CD4-positive, alpha-beta T cell treated with Interleukin-12 subunit alpha and Interleukin-12 subunit beta, for 1 hour (primary cell): Measurements from ENCODE around the gene IQCB1.
"Not testable (repeated sequence)": the region's sequence is repeated elsewhere in the genome, so short reads cannot be mapped to it uniquely, and the experiment has no call there.

ENCODE experiments used
- DNase-seq: peaks from one replicate; pipeline ENCODE4 v3.0.0-alpha.2; 2020

The IQCB1 gene, protein sequence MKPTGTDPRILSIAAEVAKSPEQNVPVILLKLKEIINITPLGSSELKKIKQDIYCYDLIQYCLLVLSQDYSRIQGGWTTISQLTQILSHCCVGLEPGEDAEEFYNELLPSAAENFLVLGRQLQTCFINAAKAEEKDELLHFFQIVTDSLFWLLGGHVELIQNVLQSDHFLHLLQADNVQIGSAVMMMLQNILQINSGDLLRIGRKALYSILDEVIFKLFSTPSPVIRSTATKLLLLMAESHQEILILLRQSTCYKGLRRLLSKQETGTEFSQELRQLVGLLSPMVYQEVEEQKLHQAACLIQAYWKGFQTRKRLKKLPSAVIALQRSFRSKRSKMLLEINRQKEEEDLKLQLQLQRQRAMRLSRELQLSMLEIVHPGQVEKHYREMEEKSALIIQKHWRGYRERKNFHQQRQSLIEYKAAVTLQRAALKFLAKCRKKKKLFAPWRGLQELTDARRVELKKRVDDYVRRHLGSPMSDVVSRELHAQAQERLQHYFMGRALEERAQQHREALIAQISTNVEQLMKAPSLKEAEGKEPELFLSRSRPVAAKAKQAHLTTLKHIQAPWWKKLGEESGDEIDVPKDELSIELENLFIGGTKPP

DNA sequence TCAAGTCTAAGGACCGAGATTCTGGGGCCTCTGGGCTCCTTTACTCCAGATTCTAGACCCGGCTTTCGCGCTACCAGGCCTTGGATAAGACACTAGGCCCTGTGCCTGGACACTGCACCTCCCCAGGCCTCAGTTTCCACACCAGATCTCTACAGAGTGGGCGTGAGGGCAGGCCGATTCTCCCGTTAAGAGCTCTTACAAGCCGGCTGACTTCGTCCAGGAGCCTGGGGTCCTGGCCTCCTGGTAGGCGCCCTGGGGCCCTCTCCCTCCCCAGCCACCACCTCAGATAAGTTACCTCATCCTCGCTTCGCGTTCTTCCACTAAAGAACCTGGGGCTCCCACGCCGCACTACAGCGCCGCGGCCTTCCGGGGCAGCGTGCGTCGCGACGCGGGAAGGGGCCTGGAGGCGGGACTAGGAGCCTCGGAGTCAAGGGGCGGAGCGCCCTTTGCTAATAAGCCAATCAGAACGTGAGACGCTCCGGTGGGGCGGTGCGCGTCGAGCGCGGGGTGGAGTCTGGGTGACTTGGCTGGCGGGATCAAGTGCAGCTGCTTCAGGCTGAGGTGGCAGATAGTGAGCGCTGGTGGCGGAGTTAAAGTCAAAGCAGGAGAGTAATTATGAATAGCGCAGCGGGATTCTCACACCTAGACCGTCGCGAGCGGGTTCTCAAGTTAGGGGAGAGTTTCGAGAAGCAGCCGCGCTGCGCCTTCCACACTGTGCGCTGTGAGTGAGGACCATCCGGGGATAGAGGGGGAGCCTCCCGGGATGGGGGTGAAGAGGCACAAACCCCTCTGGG, at the start of gene IQCB1, which contains the start of gene EAF2:
TSS of gene IQCB1 (minus strand) at position 390 of the 794 bp plus-strand sequence. CDS start 6,100 bp downstream, outside the sequence.
TSS of gene EAF2 (plus strand) at position 539 of the 794 bp plus-strand sequence. CDS start at position 616, 77 bp downstream.
- DNase-seq = peak; percentile 98

DNA sequence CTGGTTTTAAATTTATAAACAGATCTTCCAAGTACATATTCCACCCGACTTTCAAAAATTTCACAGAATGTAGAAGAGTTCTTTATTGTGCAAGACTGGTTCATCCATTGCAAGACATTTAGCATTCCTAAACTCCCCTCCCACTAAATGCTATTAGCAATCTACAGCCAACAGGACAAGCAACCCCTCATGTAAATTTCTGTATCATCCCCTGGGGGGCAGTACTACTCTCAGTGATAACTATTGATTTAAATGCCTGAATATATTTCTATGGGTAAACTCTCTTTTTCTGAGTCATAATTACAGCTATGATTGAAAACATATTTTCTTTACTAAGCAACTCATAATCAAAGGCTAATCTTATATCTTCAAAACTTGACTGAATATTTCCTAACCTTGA, 48.6 kb upstream of the IQCB1 start:
- DNase-seq = peak; percentile 1

DNA sequence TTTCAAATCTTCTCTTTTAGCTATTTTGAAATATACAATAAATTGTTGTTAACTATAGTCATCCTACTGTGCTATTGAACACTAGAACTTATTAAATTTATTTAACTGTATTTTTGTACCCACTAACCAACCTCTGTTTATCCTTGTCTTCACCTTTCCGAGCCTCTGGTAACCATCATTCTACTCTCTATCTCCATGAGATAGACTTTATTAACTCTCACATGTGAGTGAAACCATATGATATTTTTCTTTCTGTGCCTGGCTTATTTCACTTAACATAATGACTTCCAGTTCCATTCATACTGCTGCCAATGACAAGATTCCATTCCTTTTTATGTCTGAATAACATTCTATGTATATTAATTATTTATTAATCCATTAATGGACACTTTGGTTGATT, 43.6 kb upstream of the IQCB1 start:
- DNase-seq = no peak

DNA sequence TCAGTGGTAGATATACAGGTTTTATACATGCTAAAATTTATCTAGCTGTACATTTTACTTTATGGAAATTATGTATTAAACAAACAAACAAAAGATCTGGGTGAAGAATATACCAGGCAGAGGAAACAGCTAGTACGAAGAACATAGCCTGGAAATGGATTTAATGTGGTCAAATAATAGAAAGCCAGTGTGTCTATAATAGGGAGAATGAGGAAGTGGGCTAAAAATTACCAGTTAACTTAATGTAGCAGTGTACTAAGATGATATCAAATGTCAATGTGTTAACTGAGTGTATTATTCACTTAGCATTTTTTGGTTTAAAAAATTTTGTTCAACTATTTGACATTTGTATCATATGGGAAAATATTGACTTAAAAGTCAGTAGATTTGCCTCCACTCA, 36.6 kb upstream of the IQCB1 start:
- no peak for DNase-seq

DNA sequence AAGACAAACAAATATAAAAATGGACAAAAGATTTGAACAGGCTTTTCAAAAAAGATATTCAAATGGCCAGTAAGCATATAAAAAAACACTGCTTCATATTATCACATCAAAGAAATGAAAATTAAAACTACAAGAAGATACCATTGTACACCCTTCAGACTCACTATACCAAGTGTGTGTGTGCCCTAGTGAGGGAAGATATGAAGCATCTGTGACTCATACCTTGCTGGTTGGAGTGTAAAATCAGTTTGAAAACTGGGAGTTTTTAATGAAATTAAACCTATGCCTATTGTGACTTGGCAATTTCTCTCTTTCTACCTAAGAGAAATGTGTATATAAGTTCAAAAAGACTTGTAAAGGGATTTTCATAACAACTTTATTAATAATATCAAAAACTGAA, 35.9 kb upstream of the IQCB1 start:
- no peak for DNase-seq

DNA sequence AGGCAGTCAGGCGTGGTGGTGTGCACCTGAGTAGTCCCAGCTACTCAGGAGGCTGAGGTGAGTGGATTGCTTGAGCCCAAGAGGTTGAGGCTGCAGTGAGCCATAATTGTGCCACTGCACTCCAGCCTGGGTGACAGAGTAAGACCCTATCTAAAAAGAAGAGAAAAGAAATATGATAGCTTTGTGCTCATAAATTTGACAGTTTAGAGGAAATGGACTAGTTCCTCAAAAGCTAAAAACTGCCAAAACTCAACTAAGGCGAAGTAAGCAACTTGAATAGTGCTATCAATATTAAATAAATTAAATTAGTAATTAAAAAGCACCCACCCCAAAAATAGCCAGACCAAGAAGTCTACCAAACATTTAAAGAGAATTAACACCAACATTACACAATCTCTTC, 34.9 kb upstream of the IQCB1 start:
- DNase-seq = no peak

DNA sequence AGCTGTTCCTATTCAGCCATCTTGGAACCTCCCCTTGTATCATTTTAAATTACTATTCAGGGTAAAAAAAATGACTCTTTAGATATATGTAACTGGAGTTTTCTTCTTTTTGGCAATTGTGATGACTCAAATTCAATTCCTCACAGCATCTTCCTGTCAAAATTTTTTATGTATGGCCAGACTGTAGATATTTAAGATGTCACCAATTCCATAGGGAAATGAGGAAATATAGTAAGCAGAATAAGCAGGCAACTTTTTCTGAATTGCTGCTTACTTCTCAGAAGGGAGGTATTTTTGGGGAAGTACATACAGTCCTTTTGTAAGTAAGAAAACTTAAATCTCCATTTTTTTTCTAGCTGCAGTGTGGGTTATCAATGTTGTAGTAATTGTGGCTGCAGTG, 28.9 kb upstream of the IQCB1 start:
- no peak for DNase-seq

DNA sequence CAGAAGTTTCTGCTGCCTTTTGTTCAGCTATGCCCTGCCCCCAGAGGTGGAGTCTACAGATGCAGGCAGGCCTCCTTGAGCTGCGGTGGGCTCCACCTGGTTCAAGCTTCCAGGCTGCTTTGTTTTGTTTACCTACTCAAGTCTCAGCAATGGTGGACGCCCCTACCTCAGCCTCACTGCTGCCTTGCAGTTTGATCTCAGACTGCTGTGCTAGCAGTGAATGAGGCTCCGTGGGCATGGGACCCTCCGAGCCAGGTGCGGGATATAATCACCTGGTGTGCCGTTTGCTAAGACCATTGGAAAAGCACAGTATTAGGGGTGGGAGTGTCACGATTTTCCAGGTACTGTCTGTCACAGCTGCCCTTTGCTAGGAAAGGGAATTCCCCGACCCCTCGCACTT, 28.4 kb upstream of the IQCB1 start:
- DNase-seq = not testable (repeated sequence)

DNA sequence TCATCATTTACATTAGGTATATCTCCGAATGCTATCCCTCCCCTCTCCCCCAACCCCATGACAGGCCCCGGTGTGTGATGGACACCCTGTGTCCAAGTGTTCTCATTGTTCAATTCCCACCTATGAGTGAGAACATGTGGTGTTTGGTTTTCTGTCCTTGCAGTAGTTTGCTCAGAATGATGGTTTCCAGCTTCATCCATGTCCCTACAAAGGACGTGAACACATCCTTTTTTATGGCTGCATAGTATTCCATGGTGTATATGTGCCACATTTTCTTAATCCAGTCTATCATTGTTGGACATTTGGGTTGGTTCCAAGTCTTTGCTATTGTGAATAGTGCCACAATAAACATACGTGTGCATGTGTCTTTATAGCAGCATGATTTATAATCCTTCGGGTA, 22.9 kb upstream of the IQCB1 start:
- DNase-seq = not testable (repeated sequence)

DNA sequence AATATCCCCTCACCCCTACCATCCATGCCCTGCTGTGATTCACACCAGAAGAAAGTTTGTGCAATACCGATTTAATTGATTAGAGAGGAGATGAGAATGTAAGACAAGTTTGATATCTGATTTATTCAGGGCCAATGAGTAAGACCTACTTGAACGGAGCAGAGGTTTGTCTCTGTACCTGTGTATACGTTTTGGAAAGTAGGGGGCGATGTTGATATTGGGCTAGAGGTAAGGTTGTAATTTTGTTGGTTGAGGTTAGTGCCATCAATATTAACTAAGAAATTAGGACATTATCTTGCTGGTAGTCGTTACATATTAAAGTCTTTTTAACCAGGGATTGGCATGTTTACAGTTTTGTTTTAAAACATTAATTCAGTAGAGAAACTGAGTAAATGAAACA, 20.7 kb upstream of the IQCB1 start:
- DNase-seq = no peak

DNA sequence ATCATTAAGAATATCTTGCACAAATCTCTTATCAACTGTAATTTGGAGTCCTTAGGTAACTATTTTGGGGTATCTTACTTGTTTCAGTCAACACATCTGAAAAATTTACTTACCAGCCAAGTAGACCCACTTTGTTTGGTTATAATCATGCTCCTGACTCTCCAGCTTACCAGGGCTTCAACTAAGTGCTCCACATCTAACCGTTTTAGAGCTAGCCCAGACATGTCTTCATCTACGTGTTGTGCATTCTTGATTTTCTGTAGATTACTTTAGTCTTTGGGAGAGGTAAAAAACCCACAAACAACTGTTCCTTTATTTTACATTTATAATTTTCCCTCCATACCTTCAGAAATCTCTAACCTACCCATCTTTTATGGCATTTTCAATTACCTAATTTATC, 17.4 kb upstream of the IQCB1 start:
- no peak for DNase-seq

DNA sequence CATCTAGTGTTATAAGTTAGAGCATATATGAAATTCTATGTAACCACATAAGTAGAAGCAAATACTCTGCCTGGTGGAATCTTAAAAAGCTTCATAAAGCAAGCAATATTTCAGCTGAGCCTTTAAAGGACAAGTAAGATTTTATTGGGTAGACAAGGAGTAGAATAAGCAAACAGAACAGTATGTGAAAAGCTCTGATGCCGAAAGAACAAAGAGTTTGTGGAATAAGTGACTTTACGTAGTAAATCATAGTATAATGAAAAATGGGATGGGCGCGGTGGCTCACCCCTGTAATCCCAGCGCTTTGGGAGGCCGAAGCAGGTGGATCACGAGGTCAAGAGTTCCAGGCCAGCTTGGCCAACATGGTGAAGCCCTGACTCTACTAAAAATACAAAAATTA, 10.0 kb upstream of the IQCB1 start:
- DNase-seq = no peak

DNA sequence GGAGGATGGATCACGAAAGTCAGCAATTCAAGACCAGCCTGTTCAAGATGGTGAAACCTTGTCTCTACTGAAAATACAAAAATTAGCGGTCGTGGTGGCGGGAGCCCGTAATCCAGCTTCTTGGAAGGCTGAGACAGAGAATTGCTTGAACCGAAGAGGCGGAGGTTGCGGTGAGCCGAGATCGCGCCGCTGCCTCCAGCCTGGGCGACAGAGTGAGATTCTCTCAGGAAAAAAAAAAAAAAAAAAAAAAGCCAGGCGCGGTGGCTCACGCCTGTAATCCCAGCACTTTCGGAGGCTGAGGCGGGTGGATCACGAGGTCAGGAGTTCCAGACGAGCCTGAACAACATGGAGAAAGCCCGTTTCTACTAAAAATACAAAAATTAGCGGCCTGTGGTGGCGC, 5.1 kb upstream of the IQCB1 start:
- DNase-seq = no peak

DNA sequence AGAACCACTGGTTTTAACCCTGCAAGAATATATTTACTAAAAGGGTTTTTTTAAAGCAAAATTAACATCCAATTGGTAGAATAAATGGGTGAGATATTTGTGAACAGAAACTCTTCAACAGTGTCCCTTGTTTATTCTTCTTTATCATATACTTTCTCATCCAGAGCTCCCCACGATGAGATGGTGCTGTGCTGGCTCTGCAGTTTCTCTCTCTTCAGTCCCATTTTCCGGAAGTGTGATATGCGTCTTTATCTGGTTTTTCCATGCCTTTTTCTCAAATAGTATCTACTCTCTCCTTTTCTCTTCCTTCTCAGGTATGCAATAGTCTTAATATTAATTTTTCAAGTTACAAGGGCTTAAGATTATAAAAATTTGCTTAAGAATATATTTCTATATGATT, 1.6 kb upstream of the IQCB1 start:
- no peak for DNase-seq

DNA sequence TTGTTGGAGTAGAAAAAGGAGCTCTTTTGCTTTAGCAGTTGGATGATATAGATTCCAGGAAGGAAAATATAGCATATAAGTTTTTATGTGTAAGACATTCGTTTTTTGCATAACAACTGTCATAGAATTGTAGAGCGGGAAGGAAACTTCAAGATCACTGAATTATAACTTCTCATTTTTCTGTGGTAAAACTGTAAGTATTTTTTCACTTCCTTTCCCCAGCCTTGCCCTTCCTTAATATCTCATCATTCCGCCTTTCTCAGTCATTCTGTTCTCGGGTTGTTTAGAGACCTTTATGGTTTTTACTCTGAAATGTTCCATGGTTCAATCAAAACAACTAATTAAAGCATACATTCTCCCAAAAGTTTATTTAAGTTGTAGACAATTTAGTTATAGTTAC, 1.2 kb upstream of the IQCB1 start:
- DNase-seq = no peak

DNA sequence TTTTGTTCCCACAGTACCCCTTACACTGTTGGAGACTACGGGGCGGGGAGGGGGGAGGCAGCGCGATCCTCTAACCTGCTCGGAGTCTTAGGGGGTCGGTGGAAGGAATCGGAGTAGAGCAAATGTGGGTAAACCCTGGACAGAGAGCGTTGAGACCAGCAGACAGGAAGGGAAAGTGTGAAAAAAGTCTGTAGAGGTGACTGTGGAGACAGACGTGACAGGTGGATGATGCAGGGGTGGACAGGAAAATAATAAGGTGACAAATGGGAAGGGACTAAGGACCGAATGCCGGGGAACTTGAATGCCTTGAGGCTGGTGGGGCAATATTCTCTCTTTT, 573 bp upstream of the IQCB1 start:
- DNase-seq = peak; percentile 38

DNA sequence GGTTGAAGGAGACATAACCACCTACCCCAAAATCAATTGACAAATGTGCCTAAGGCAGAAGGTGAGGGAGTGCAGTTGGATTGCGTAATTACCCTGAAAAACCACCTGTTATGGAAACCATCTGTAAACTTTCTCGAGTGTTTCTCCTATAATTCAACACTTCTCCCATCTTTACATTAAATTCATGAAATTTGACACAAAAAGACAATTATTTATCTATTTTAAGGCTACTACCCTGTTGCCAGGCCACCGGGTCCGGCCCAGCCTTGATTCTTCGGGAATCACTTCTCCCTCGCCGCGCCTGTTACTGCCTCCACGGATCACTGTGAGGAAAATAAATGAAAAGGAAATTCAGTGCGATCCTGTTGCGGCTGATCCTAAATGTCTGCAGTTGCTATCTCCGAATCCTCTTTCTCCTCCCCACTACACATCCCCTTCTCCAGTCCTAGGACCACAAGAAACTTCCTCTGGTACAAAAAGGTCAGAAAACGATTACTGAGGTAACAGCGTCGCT, 646 bp downstream of the IQCB1 start:
- DNase-seq = peak; percentile 31

DNA sequence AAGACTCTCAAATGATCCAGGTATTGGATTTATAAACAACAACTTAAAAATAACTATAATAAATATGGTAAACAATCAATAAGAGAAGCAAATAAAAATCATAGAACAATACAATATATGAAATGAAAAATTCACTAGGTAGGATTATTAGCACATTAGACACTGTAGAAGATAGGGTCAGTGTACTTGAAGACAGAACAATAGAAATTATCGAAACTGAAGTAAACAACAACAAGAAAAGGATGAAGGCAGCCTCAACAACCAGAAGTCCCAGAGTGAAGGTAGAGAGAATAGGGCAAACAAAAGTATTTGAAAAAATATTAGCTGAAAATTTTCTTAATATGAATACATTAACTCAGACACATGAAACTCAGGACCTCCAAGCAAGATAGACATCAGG, 11.9 kb downstream of the IQCB1 start:
- DNase-seq = no peak

DNA sequence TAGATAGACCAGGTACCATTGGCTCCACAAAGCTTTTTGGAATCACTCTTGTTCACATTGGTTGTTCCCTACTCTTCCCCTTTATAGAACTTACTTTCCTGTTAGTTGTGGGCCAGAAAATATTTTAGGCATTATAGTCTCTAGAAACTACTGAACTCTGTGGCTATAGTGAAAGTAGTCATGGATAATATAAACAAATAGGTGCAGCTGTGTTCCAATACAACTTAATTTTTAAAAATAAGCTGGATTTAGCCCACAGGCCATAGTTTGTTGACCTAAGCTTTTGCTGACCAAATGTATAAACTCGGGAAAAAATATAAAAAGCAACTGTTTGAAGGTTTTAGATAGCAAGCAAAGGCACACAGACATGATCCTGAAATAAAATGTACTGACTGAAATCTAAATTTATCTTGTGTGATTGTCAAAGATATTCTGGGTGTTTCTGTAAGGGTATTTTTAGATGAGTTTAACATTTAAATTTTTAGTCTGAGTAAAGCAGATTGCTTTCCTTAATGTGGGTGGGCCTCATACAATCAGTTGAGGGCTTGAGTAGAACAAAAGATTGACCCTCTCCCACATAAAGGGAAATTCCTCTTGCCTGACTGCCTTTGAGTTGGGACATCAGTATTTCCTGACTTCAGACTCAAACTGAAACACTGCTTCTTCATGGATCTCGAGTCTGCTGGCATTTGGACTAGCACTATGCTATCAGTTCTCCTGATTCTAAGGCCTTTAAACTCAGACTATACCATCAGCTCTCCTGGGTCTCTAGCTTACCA, 13.2 kb downstream of the IQCB1 start:
- DNase-seq = no peak

DNA sequence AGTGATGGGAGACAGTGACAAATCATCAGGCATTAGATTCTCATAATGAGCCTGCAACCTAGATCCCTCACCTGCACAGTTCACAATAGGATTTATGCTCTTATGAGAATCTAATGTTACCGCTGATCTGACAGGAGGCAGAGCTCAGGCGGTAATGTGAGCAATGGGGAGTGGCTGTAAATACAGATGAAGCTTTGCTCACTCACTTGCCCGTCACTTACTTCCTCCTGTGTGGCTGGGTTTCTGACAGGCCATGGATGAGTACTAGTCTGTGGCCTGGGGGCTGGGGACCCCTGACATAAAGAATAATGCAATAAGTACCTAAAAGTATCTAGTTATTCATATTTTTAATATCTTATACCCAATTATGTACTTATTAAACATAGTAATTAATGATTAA, 15.6 kb downstream of the IQCB1 start:
- no peak for DNase-seq

DNA sequence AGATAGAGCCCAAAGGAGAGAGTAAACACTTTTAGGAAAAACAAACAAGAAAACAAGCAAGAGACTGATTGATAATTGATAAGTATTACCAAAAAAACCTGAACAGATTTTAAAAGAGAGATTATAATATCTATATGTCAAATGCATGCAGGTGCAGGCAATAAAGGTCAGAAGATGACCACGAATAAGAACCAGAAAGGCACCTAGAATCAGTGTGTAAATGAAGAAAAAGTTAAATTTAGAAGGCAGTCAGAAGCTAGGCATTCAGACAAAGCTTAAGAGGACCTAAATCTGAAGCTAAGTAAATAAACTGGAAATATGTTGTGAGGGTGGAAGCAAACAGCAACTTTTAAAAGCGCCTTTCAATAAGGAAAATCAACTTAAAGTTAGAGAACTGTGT, 16.3 kb downstream of the IQCB1 start:
- no peak for DNase-seq

DNA sequence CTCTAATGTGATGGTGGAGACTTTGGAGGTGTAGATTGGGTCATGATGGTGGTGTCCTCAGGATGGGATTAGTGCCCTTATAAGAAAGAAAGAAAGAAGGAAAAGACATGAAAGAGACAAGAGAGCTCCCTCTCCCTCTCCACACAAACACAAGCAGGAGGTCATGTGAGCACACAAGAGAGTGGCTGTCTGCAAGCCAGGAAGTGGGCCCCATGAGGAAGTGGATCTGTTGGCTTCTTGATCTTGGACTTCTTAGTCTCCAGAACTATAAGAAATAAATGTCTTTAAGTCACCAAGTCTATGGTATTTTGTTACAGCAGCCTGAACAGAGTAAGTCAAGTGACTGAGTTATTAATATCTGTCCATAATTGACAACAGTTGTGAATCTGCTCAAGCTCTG, 17.1 kb downstream of the IQCB1 start:
- no peak for DNase-seq

DNA sequence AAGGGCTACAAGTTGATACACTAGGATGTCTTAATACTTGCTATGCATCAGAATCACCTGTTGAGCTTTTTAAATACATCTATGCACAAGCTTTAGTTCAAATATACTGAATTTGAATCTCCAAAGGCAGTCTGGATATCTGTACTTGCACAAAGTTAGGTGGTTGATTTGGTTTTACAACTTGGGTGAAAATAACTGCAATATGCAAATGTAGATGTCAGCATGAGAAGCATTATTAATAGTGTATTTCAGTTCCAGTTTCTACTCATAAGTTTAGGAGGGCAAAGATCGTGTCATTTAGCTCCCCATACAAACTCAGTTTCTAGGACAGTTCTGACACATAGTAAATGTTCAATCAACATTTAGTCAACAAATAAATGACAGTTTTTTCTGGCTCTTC, 25.6 kb downstream of the IQCB1 start:
- DNase-seq = no peak
